NCI-H187 (cell line): Measurements from ENCODE around the gene LMAN2.
A peak's percentile ranks its signal among the peaks of the same experiment; 100 is the strongest.
"Not testable (repeated sequence)": the region's sequence is repeated elsewhere in the genome, so short reads cannot be mapped to it uniquely, and the experiment has no call there.

Experiments used
- DNase-seq, 2 experiments: peaks; one replicate each; lab custom pipeline; 2025; lab: John Stamatoyannopoulos, UW

LMAN2 gene

DNA sequence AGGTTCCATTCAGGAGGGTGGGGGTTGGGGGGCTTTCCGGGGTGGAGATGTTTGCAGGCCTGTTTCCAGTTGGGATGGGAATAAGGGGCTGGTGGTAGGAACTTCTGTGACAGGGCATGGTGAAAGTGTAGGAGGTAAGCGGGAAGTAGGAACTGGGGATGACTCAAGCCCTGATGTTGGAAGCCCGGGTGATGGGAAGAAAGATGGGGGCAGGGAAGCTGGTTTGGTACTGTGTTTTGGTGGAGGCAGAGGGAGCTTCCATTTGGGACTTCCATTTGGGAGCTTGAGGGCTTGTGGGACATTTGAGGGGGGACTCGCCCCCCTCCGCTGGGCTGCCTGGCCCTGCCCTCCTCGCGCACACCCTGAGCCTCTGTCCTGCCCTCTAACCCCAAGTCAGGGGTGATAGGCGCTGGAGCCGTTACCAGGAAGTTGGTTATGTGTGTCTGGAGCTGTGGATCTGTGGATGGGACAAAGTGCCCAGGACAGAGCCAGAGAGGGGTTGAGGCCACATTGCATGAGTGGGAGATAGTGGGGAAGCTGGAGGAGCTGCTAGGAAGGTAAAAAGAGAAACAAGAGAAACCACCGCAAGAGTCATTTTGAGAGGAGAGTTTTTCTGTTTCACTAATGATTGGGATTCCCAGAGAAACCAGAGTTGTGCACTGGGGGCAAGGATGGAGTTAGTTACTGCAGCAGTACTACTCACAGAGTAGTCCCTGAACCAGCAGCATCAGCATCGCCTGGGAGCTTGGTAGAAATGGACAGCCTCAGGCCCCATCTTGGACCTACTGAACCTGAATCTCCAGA, 12.9 kb upstream of the LMAN2 start:
- no peak for DNase-seq

DNA sequence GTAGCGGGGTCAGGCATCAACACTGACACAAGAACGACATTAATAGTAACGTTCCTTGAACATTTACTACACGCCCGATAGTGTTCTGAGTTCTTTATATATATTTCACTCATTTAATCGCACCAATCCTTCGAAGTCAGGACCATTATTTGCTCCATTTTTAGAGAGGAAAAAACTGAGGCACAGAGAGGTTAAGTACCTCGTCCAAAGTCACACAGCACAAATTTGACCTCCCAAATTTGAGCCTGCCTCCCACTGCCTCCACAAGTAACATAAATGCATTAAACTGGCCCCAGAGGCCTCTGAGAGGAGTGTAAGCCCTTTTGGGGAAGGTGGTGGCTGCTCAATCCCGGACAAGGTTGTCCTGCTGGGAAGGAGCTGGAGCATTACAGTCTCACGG, 12.1 kb upstream of the LMAN2 start:
- DNase-seq, result no peak

DNA sequence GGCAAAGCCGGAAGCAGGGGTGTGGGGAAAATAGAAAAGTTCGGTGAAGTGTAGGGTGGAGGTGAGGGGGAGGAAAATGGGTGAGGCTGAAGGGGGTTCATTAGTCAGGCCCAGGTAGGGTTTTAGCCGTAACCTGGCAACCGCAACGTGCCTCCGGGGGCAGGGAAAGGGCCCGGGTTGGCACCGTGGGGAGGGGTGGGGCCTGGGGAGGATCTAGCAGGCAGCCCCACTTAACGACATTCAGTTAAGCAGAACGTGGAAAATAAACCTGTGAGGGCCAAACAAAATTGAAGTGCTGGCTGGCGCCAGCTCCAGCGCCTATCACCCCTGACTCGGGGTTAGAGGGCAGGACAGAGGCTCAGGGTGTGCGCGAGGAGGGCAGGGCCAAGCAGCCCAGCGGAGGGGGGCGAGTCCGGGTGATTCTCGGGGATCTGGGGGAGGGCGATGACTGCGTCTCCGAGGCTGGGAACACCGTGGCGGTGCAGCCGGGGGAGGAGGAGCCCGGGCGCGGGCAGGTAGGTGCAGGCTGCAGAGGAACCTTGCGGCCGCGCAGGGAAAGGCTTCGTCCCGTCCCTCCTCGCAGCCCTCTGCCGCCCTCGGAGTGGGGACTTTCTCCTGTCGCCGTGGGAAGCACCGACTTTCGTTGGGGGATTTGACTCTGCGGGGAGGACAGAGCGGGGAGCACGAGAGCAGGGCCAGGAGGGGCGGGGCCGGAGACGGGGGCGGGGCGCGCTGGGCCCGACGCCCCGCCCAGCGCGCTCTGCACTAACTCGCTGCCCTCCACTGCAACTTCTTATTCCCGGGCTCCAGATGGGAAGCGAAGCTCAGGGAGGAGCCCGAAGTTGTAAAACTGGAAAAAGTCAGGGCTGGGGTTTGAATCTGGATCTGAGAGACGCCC, 11.4 kb upstream of the LMAN2 start:
- DNase-seq, result peak; percentile 29 to 63

DNA sequence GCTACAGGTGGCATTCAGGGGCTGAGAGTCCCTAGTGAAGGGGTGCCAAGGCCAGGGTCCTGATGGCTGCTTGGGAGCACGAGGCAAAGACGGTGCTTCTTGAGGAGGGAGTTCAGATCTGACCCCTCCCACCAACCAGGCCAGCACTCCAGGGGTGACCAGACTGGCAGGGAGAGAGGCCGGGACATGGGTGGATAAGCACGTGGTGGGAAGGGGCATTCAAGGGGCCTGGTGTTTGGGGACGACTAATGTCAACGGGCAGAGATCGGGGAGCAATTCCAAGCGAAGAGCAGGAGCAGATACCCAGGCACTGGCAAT, 10.8 kb upstream of the LMAN2 start:
- no peak for DNase-seq

DNA sequence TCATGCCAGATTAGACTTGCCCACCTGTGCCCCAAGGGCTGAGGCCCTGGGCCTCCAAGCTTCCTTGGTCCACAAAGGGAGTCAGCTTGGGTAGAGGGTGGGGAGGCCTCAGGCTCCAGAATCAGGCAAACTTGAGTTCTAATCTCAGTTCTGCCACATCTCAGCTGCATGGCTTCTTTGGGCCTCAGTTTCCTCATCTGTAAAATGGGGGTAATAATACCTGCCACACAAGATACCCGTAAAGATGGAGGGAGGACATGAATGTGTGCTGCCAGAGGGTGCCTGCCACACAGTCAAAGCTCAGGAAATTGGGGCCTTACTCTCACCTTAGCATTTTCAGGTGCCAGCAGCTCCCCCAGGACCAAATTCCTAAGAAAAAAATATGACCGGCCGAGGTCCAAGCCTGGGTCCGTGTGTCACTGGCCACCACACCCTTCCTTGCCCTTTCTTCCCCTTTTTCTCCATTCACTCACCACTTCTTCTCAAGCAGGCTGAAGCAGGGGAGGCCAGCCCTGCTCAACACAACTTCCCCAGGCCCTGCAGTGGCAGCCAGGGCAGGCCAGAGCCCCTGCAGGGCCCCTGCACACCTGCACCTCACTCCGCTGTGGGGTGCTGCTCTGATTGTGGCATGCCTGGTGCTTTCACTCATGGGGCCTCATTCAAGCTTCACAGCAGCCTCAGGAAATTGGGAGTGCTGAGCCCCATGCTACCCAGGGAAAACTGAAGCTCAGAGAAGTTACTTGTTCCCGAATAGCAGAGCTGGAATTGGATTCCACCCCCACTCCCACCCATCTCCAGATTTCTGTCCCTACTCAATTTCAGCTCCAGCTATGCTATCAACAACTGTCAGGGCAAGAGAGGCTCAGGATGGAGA, 10.2 kb upstream of the LMAN2 start:
- DNase-seq, result no peak

DNA sequence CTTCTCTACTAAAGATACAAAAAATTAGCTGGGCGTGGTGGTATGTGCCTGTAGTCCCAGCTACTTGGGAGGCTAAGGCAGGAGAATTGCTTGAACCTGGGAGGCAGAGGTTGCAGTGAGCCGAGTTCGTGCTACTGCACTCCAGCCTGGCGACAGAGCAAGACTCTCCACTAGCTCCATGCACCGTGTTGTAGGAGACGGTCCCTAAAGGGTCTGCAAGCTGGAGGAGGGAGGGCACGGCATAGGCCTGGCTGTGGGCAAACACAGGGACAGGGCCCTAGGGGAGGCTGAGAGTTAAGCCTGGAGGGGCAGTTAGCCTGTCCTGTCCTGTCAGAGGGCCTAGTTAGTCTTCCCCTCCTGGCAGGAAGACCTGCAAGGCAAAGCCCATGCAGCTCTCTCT, 9.3 kb upstream of the LMAN2 start:
- not testable (repeated sequence) for DNase-seq

DNA sequence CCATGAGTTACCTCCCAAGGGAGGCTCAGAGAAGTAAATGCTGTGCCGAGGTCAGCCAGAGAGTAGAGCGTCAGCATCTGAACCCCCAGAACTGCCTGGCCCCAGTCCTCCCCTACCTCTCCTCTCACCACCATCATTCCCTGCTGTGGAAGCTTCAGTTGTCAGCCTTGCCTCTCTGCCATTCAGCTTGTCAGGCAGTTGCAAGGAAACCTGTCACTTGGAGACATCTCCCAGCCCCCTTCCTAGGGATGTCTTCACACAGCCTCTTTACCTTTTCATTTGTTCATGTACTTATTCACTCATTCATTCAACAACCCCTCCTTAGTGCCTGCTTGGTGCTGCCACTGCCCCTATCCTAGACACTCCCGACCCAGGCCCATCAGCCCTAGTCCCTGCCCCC, 8.4 kb upstream of the LMAN2 start:
- DNase-seq, result no peak

DNA sequence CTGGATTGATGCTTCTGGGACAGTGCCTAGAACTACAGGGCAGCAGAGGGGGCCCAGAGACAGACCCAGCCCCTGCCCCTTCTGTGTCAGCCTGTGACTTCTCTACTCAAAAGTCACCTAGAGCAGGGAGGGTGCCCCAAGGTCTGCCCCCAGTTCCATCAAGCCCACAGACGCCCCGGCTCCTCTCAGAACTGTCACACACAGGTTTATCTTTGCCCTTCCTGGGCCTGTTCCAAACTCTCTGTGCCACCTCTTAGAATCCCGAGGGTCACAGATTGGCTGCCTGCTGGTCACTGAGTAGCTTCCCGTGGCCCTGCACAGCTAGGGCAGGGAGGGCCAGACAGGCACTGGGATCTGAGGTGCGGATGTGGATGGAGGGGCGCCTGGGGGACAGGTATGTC, 8.0 kb upstream of the LMAN2 start:
- no peak for DNase-seq

DNA sequence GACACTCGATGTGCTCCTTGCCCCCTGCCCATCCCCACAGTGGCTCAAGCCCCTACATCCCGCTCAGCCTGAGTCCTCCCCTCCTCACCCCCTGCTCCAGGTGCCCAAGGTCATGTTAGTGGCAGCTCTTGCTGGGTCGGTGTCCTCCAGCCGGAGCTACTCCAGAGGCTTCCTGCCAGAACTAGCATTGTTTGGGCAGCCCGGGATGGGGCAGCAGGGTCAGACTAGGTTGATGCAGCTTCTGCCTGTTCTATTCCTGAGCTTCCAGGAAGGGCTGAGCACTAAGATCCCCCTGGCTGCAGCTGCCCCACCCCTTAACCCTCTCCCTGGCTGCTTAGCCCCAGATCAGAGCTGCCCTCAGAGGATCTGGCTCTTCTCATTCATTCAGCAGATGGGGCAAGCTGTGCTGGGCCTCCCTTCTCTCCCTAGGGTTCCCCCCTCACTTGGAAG, 6.9 kb upstream of the LMAN2 start:
- no peak for DNase-seq

DNA sequence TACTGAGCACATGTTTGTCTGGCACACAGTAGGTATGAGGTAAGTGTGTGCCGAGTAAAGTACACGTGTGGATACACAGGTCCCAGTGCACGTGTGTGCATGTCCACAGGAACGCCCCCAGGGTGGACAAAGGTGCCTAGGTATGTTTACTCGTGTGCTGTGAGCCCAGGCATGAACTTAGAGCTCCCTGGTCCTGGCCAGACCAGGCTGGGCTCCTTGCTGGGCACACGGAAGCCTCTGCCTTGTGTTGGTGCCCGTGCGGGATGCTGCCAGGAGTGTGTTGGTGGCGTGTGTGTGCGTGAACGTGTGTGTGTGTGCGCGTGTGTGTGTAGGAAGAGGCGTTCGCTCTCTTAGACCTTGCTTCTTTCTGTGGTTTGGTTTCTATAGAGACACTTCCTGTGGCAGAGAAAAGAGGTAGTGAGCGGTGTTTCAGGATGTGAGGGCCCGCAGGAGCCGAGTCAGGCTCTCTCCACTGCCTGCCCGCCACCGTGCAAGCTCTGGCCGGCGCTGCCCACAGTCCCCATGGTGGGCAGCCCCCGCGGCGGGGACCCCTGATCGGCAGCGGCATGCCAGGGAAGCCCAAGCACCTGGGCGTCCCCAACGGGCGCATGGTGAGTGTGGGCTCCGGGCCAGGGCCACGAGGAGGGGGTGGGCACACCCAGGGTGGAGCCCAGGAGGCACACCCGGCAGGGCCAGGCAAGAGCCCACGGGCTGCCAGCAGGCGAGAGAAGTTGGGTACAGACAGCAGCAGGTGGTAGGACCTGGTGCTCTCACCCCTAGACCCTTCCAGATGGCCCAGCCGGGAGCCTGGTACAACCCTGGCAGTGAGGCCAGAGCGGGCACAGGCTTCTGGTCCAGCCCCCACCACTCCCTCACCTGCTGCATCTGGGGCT, 6.2 kb upstream of the LMAN2 start, which contains the start of gene RGS14:
RGS14 (plus strand) TSS at position 466 of the 893 bp plus-strand sequence; CDS start at position 567, 101 bp downstream.
- peak in 1 of 2 experiments; percentile 9 for DNase-seq

DNA sequence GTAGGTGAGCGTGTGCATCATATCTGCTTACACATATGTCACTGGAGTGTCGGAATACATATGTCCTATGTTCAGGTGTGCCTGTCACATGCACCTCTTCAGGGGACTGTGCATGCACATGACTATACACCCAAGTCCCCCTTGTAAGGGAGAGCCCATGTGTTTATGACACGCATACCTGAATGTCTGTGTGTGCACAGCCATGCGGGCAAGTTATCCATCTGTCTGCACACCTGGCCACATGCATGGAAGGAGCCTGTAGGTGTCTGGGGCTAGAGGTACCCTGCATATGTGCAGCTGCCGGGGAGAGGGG, 5.6 kb upstream of the LMAN2 start:
- no peak for DNase-seq

DNA sequence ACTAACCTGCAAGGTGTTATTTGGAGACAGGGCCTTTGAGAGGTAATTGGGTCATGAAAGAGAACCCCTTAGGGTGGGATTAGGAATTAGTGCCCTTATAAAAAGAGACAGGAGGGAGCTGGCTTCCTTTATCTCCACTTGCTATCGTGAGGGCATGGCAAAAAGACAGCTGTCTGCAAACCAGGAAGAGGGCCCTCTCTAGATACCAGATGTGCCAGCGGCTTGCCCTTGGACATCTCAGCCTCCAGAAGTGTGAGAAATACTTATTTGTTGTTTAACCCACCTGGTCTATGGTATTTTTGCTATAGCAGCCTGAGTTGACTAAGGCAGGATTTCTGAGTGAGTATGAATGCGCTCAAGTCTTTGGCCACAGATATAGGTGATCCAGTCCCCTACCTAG, 5.3 kb upstream of the LMAN2 start:
- DNase-seq, result no peak

DNA sequence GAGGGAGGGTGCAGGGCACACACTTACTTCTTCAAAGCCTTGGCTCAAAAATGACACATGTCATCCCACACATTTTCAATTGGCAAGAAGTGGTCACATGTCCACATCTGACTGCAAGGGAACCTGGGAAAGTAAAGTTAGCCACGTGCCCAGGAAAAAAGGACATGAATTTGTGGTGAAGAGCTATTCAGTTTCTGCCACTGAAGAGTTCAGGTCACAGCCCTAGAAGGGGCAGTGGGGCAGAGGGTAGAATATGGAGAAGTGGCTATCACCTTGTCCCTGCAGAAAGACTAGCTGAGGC, 4.3 kb upstream of the LMAN2 start:
- no peak for DNase-seq

DNA sequence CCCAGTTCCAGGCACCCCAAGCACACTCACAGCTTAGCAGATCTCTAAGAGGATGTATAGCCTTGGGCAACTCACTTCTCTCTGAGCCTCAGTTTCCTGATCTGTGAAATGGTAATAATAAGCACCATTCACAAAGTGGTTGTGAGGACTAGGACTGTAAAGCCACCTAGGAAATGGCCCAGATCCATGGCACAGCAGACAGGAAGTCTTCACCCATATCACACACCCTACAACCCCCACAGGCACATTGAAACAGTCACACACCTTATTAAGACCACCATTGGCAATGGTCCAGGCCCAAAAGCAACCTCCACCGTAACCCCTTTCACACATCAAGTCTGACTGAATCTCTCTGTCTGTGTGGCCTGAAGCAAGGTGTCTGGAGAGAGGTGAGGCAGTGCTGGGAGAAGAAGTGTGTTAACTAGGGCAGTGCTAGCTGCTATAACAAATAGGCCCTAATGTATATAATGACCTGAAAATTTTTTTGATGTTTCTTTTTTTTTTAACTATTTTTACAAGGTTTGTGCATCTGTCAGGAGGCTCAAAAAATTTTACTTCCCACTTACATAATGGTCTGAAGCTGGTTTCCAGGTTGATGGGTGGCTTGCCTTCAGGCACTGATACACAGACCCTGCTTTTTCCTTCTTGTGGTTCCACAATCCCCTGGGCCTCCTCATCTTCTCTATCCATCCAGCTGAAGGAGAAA, 3.8 kb upstream of the LMAN2 start:
- no peak for DNase-seq

DNA sequence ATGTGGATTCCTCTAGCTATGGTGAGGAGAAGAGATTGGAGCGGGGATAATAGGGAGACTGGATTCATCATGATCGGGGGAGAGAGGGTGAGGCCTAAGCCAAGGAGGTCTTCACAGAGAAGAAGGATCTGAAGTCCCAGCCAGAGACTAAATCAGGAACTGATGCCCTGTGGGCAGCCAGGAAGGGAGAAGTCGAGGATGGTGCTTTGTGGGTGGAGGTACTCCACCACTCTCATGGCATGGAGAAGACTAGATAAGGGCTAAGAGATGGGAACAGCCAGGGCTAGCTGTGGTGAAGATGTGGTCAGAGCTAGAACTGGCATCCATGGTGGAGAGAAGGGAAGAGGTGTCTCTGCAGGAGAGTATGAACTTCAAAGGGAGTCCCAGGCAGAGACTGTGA, 3.2 kb upstream of the LMAN2 start:
- no peak for DNase-seq

DNA sequence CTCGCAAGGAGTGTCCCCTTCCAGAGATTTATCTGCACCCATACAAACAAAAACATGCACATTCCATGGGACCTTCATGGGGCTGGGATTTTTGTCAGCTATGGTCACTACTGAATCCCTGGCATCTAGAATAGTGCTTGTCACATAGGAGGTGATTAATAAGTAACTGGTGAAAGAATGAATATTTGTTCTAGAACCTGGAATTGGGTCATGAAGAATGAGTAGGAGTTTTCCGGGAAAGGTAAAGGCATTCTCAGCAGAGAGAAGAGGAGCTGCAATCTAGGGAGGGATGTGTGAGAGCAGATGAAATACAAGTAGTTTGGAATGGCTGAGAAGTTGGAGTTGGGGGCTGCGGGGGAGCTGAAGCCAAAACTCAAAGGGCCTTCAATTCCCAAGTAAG, 2.8 kb upstream of the LMAN2 start:
- no peak for DNase-seq

DNA sequence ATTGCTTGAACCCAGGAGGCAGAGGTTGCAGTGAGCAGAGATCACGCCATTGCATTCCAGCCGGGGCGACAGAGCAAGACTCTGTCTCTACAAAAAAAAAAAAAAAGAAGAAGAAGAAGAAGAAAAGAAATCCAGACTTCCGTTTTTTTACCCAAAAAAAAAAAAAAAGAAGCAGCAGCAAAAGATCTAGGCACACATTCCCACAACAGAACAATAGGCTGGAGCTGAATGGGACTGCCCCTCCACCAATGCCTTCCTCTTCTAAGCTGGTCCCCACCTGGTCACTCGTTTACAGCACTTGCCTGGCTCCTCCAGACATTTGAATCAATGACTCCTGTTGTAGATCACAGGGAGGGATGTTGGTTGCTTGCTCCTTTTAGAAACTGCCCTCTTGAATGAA, 1.6 kb upstream of the LMAN2 start:
- no peak for DNase-seq

DNA sequence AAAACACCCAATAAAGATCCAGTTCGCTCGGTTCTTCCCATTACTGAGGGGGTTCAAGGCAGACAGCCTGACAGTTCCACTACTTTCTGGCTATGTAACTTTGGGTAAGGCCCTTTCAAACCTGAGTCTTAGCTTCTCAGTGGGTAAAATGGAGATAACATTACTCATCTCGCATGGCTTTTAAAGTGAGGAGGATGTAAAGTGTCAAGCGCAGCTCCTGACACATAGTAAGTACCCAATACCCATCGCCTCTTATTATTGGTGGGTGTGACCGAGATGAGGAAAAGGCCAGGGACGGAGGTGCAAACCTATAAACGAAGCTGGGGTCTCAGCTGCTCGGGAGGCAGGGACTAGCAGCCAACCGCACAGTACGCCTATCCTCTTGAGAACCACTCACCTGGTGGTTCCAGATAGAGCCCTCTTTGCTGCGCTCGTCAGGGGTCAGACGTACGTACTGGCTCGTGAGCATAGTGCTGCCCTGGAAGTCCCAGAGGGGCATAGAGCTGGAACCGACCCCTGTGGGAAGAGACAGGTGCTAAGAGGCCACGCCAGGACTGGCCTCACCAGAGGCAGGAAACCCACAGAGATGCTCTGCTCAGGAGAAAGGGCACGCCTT, 584 bp downstream of the LMAN2 start:
- DNase-seq, result no peak

DNA sequence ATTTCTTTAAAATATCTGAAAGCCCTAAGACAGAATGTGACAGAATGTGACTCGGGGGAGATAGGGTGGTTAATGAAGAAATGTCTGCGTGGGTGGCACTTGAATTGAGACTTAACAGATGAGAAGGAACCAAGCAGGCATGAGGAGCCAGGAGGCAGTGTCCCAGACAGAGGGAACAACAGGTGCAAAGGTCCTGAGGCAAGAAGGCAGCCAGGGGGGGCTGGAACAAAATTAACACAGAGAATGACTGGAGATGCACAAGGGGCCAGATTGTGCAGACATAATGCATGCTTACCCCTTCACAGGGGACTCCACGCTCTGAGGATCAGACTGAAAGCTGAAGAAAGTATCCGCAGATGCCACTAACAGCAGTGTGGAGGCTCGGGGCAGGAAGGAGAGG, 1.7 kb downstream of the LMAN2 start:
- DNase-seq, result no peak

DNA sequence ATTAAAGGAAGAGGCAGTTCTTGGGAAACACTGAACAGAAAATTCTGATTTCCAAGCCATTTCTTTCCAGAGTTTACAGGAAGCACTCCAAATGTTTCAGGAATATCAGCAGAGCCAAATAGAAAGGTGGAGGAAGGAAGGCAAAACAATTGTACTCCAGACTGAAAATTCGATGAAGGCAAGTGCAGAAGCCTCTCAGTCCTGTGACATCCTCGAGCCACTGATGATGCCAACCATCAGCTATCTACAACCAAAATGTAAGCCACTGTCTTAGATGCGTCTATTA, 2.2 kb downstream of the LMAN2 start:
- no peak for DNase-seq

DNA sequence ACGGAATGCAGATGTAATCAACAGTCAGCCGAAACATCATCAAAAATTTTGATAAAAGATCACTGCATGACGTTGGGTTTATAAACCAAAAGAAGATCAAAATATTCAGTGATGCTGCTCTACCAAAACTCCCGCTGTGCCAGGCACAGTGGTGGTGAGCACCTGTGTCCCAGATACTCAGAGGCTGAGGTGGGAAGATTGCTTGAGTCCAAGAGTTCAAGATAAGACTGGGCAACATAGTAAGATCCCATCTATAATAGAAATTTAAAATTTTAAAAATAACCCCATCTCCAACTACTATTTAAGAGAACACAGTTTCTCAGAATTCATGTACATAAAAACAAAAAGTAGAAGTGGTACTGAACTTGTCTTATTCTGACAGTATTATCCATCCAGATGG, 3.8 kb downstream of the LMAN2 start:
- no peak for DNase-seq
